ENCODE data around the gene BACE1-AS.

GRCh38 chr11:117335399-117335798, 44.3 kb downstream of the BACE1-AS start:
- no peak for TF ChIP-seq POLR2A (IDR thresholded peaks at IDR 0.05)
- TF ChIP-seq, protein P1, sequence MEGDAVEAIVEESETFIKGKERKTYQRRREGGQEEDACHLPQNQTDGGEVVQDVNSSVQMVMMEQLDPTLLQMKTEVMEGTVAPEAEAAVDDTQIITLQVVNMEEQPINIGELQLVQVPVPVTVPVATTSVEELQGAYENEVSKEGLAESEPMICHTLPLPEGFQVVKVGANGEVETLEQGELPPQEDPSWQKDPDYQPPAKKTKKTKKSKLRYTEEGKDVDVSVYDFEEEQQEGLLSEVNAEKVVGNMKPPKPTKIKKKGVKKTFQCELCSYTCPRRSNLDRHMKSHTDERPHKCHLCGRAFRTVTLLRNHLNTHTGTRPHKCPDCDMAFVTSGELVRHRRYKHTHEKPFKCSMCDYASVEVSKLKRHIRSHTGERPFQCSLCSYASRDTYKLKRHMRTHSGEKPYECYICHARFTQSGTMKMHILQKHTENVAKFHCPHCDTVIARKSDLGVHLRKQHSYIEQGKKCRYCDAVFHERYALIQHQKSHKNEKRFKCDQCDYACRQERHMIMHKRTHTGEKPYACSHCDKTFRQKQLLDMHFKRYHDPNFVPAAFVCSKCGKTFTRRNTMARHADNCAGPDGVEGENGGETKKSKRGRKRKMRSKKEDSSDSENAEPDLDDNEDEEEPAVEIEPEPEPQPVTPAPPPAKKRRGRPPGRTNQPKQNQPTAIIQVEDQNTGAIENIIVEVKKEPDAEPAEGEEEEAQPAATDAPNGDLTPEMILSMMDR (IDR thresholded peaks at IDR 0.05): no peak
